Gastrocnemius medialis (tissue), 4 donors: Measurements from ENCODE around the gene ADH1A. TPM values are rescaled to one million over a fixed set of nuclear protein-coding genes. Genes with fewer than 3 reads are reported as not detected.

Experiments used
- ATAC-seq, 2 donors: fragments of 150-250 bp; one replicate each; pipeline ENCODE4 v1.9.1; 2016
- DNase-seq, 2 donors: peaks; one replicate each; pipeline ENCODE4 v3.0.0-alpha.2; 2019
- H3K27ac ChIP-seq, 4 donors: fragments of 200-600 bp; sonication (generic); 1 replicate in 1 of 4; 2 replicates in 3 of 4; pipeline ENCODE4 v1.5.1; 2016 to 2018; ENCODE audit warnings: mild to moderate bottlenecking in 2 of 4, moderate library complexity in 1 of 4
- H3K27me3 ChIP-seq, 3 donors: fragments of 200-600 bp; sonication (generic) in 2 of 3; 1 replicate in 1 of 3; 2 replicates in 2 of 3; pipeline versions ENCODE4 v1.5.1 to v1.6.0; 2016 to 2019; ENCODE audit warnings: mild to moderate bottlenecking in 1 of 3, moderate library complexity in 1 of 3
- H3K36me3 ChIP-seq, 2 donors: fragments of 200-600 bp; sonication (generic) in 1 of 2; one replicate each; pipeline ENCODE4 v1.5.1; 2017 to 2018
- H3K4me1 ChIP-seq, 2 donors: fragments of 200-600 bp; sonication (generic) in 1 of 2; one replicate each; pipeline ENCODE4 v1.5.1; 2016 to 2017; ENCODE audit warnings: mild to moderate bottlenecking in 2 of 2
- H3K4me3 ChIP-seq, 4 donors: fragments of 200-600 bp; sonication (generic) in 3 of 4; 1 replicate in 1 of 4; 2 replicates in 3 of 4; pipeline ENCODE4 v1.5.1; 2016 to 2019; ENCODE audit warnings: mild to moderate bottlenecking in 2 of 4
- H3K9me3 ChIP-seq, 3 donors: fragments of 200-600 bp; sonication (generic) in 2 of 3; 1 replicate in 1 of 3; 2 replicates in 2 of 3; pipeline ENCODE4 v1.5.1; 2016 to 2019
- POLR2A ChIP-seq, 2 donors: fragments of 450-650 bp; IDR thresholded peaks; one replicate each; pipeline ENCODE4 v1.6.1; 2017; ENCODE audit warnings: antibody characterized with exemption in 2 of 2, mild to moderate bottlenecking in 2 of 2, moderate library complexity in 2 of 2
- in situ Hi-C, 4 donors: fragments of 200-750 bp; cut with MboI; loops; one replicate each; pipeline versions ENCODE4 v1.15.0 to v1.8.0; 2017; ENCODE audit warnings: low sequenced_read_pairs in 4 of 4
- intact Hi-C: fragments of 100-400 bp; cut with DNase I; formaldehyde crosslinking; loops from one replicate; pipeline ENCODE4 v1.15.1; 2023; ENCODE audit warnings: low total_unique reads
- total RNA-seq, 4 donors: library from RNA; depleted of rRNA; stranded (reverse); fragments of >200 nt; gene quantifications; one replicate each; pipeline versions ENCODE4 v1.1.0 to v1.2.3, GENCODE V29; 2016
- TF ChIP-seq, protein P1 (sequence below), 5 experiments: fragments of 450-650 bp in 3 of 5; fragments of 200-600 bp in 2 of 5; sonication (generic) in 2 of 5; IDR thresholded peaks in 4 of 5; conservative IDR thresholded peaks in 1 of 5; 1 replicate in 4 of 5; 2 replicates in 1 of 5; pipeline ENCODE4 v1.5.1; 2016 to 2019; ENCODE audit warnings: antibody characterized with exemption in 5 of 5, mild to moderate bottlenecking in 3 of 5, moderate library complexity in 3 of 5

Gene ADH1A
- total RNA-seq, 4 donors from 2014 or later, result 0.33 to 2.0 TPM; not detected in 2

DNA sequence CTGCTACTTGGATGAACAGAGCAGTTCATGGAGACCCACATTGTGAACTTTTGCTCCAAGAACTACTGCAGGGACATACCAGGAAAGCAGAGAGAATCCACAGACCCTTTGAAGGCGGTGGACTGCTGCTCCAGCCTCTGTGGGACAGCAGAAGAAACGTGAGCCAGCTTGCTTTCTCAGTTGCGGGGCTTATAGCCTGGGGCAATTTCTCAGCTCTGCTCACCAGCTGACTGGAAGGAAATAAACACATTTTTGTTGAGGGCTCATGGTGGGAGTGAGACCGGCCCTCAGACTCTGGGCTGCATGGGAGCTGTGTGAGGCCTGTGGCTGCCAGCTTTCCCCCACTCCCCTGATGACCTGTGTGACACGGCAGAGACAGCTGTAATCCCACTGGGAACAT lies 2.6 kb upstream of the ADH1A start:
- in situ Hi-C loops (no loop called here), intact Hi-C loops (no loop called here)
- Histone ChIP-seq H3K27me3 (no peaks in the 10 kb centered on the region), H3K4me1 (no peaks in the 10 kb centered on the region), H3K9me3 (no peaks in the 10 kb centered on the region), H3K4me3 (no peak overlapping the region), H3K27ac (no peak overlapping the region), H3K36me3 (no peaks in the 10 kb centered on the region)
- TF ChIP-seq, protein P1, sequence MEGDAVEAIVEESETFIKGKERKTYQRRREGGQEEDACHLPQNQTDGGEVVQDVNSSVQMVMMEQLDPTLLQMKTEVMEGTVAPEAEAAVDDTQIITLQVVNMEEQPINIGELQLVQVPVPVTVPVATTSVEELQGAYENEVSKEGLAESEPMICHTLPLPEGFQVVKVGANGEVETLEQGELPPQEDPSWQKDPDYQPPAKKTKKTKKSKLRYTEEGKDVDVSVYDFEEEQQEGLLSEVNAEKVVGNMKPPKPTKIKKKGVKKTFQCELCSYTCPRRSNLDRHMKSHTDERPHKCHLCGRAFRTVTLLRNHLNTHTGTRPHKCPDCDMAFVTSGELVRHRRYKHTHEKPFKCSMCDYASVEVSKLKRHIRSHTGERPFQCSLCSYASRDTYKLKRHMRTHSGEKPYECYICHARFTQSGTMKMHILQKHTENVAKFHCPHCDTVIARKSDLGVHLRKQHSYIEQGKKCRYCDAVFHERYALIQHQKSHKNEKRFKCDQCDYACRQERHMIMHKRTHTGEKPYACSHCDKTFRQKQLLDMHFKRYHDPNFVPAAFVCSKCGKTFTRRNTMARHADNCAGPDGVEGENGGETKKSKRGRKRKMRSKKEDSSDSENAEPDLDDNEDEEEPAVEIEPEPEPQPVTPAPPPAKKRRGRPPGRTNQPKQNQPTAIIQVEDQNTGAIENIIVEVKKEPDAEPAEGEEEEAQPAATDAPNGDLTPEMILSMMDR (IDR thresholded peaks at IDR 0.05 in 4 of 5, conservative IDR thresholded peaks at IDR 0.05 in 1 of 5), result no peak
- TF ChIP-seq POLR2A (IDR thresholded peaks at IDR 0.05), result no peak
- DNase-seq (no peak), ATAC-seq (no peak)

GRCh38 chr4:99285387-99285786 lies 5.4 kb downstream of the ADH1A start:
- TF ChIP-seq POLR2A (IDR thresholded peaks at IDR 0.05), result no peak
- TF ChIP-seq, protein P1 (IDR thresholded peaks at IDR 0.05 in 4 of 5, conservative IDR thresholded peaks at IDR 0.05 in 1 of 5), result no peak
- Histone ChIP-seq H3K27me3 (no peaks in the 10 kb centered on the region), H3K4me1 (no peaks in the 10 kb centered on the region), H3K27ac (no peak overlapping the region), H3K4me3 (no peak overlapping the region), H3K36me3 (no peaks in the 10 kb centered on the region), H3K9me3 (no peaks in the 10 kb centered on the region)
- intact Hi-C loops (no loop called here), in situ Hi-C loops (no loop called here)
- ATAC-seq (no peak), DNase-seq (no peak)

DNA sequence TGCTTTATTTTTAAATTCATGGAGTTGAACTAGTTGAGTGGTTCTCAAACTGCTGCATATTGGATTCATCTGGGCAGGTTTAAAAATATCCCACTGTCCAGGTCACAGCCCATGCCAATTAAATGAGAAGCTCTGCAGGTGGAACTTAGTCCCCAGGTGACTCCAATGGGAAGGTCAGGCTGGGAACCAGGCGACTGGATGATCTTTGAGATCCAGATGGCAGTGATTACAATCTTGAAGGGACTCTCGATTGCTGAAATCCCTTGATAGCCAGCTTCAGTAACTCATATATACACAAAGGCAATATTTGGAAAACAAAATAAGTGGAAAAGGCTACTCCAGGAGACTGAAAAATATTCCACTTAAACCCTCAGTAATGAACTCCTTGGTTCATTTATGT lies 8.1 kb downstream of the ADH1A start:
- Histone ChIP-seq H3K4me3 (no peak overlapping the region), H3K36me3 (no peaks in the 10 kb centered on the region), H3K4me1 (no peaks in the 10 kb centered on the region), H3K27ac (no peak overlapping the region), H3K9me3 (no peaks in the 10 kb centered on the region), H3K27me3 (no peaks in the 10 kb centered on the region)
- in situ Hi-C loops (no loop called here), intact Hi-C loops (no loop called here)
- no peak for TF ChIP-seq POLR2A (IDR thresholded peaks at IDR 0.05)
- TF ChIP-seq, protein P1 (IDR thresholded peaks at IDR 0.05 in 4 of 5, conservative IDR thresholded peaks at IDR 0.05 in 1 of 5), result no peak
- ATAC-seq (no peak), DNase-seq (no peak)

GRCh38 chr4:99281261-99281660 lies 9.5 kb downstream of the ADH1A start:
- H3K27me3 ChIP-seq, result no peaks in the 10 kb centered on the region
- intact Hi-C loops, result no loop called here
- H3K9me3 ChIP-seq, result no peaks in the 10 kb centered on the region
- H3K4me3 ChIP-seq, result no peak overlapping the region
- H3K27ac ChIP-seq, result no peak overlapping the region
- no peaks in the 10 kb centered on the region for H3K36me3 ChIP-seq
- DNase-seq, result no peak
- H3K4me1 ChIP-seq, result no peaks in the 10 kb centered on the region
- no peak for TF ChIP-seq POLR2A (IDR thresholded peaks at IDR 0.05)
- TF ChIP-seq, protein P1 (IDR thresholded peaks at IDR 0.05 in 4 of 5, conservative IDR thresholded peaks at IDR 0.05 in 1 of 5), result no peak
- in situ Hi-C loops, result no loop called here
- ATAC-seq, result no peak

DNA sequence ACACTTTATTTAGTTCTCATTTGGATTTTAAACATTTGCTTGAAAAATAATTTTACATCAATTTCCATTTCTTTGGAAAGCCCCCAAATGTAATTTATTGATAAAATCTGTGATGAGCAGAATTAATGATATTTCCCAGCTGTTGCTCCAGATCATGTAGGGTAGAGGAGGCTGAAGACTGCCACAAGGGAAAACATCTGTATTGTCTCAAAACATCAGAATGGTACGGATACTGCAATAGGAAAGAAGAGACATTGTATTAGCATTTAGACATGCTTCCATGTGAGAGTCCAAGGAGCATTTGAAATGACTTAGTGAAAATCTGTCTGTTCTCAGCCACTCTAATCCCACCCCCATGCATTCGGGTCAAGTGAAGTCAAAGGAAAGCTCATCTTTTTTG lies 14.4 kb downstream of the ADH1A start:
- H3K27ac ChIP-seq, result no peak overlapping the region
- TF ChIP-seq, protein P1 (IDR thresholded peaks at IDR 0.05 in 4 of 5, conservative IDR thresholded peaks at IDR 0.05 in 1 of 5), result no peak
- TF ChIP-seq POLR2A (IDR thresholded peaks at IDR 0.05), result no peak
- in situ Hi-C loops (no loop called here), intact Hi-C loops (no loop called here)
- H3K27me3 ChIP-seq, result no peaks in the 10 kb centered on the region
- no peaks in the 10 kb centered on the region for H3K4me1 ChIP-seq
- DNase-seq (no peak), ATAC-seq (no peak)
- H3K9me3 ChIP-seq, result no peaks in the 10 kb centered on the region
- H3K4me3 ChIP-seq, result no peak overlapping the region
- no peaks in the 10 kb centered on the region for H3K36me3 ChIP-seq
